Panc1 (cell line): ENCODE data around the gene SEC22A. TPM values are rescaled to one million over a fixed set of nuclear protein-coding genes. Genes with fewer than 3 reads are reported as not detected.

Experiments
- ATAC-seq: fragments of 200-7000 bp; cut with Tn5 transposase; 2 replicates; pipeline ENCODE4 v1.9.1; 2020; ENCODE audit warnings: mild to moderate bottlenecking, moderate library complexity
- BruUV-seq: library from RNA; stranded (reverse); fragments of 400-500 nt; replicated peaks from 2 replicates; lab custom pipeline; 2021; lab: Mats Ljungman, UMichigan
- CTCF ChIA-PET: fragments of 300-600 bp; sonication (Branson Sonifier 250); formaldehyde crosslinking; loops from one replicate; lab custom pipeline; 2022; ENCODE audit warnings: antibody characterized with exemption; lab: Charles Lee
- POLR2A ChIA-PET: fragments of 300-600 bp; sonication (Branson Sonifier 250); formaldehyde crosslinking; loops from one replicate; lab custom pipeline; 2022; ENCODE audit warnings: antibody characterized with exemption; lab: Charles Lee
- DNase-seq: peaks from one replicate; pipeline ENCODE4 v3.0.0-alpha.2; 2010; ENCODE audit warnings: low read depth, low spot score
- H3K27ac ChIP-seq: 2 replicates; pipeline ENCODE4 v1.5.1; 2011; ENCODE audit warnings: mild to moderate bottlenecking, low read length, inconsistent platforms
- H3K27me3 ChIP-seq: fragments of 200-500 bp; sonication (Bioruptor generic); 2 replicates; pipeline ENCODE4 v1.6.0; 2014; ENCODE audit warnings: low read length, inconsistent platforms; ENCODE audit not compliant: control insufficient read depth, insufficient read depth
- H3K36me3 ChIP-seq: fragments of 200-500 bp; sonication (Bioruptor generic); 2 replicates; pipeline ENCODE4 v1.5.1; 2014; ENCODE audit warnings: inconsistent platforms, mild to moderate bottlenecking, low read length, moderate library complexity; ENCODE audit not compliant: control insufficient read depth, insufficient read depth
- H3K4me1 ChIP-seq: 2 replicates; pipeline ENCODE4 v1.5.1; 2011; ENCODE audit warnings: inconsistent platforms, mild to moderate bottlenecking, low read length, moderate library complexity; ENCODE audit not compliant: control insufficient read depth, insufficient read depth
- H3K4me3 ChIP-seq, 2 experiments: 2 replicates each; pipeline ENCODE4 v1.5.1; 2011 to 2012; ENCODE audit warnings: low read depth in 2 of 2, low read length in 2 of 2, mild to moderate bottlenecking in 2 of 2, inconsistent platforms in 1 of 2, moderate library complexity in 1 of 2
- H3K9me3 ChIP-seq: fragments of 200-500 bp; sonication (Bioruptor generic); 2 replicates; pipeline ENCODE4 v1.5.1; 2014; ENCODE audit warnings: low read depth, mild to moderate bottlenecking, inconsistent platforms, low read length, moderate library complexity; ENCODE audit not compliant: control insufficient read depth, insufficient read depth
- CTCF ChIP-seq: fragments of 450-650 bp; IDR thresholded peaks from 2 replicates; pipeline ENCODE4 v1.5.1; 2017; ENCODE audit warnings: mild to moderate bottlenecking
- POLR2AphosphoS5 ChIP-seq: IDR thresholded peaks from 2 replicates; pipeline ENCODE4 v1.6.1; 2012; ENCODE audit warnings: mild to moderate bottlenecking, low read depth, low read length, moderate library complexity
- REST ChIP-seq, 2 experiments: IDR thresholded peaks; 2 replicates each; pipeline ENCODE4 v1.6.1; 2011 to 2012; ENCODE audit warnings: low read depth in 2 of 2, control low read depth in 1 of 2, low read length in 1 of 2, mild to moderate bottlenecking in 1 of 2, moderate library complexity in 1 of 2; ENCODE audit not compliant: insufficient read depth in 1 of 2
- SIN3A ChIP-seq: IDR thresholded peaks from 2 replicates; pipeline ENCODE4 v1.6.1; 2012; ENCODE audit warnings: low read depth, mild to moderate bottlenecking, low read length, moderate library complexity, borderline replicate concordance; ENCODE audit not compliant: insufficient read depth
- TCF7L2 ChIP-seq: IDR thresholded peaks from 2 replicates; pipeline ENCODE4 v1.6.1; 2011; ENCODE audit warnings: mild to moderate bottlenecking, low read depth, low read length, inconsistent platforms
- in situ Hi-C: cut with HindIII; loops from 2 replicates; pipeline ENCODE4 v1.10.0; 2016; ENCODE audit warnings: low sequenced_read_pairs, low pct_unique_long_range_greater_than_20kb
- intact Hi-C: fragments of 100-400 bp; cut with micrococcal nuclease; formaldehyde crosslinking; loops from one replicate; pipeline ENCODE4 v1.10.0; 2022; ENCODE audit not compliant: unreplicated experiment
- total RNA-seq: library from RNA; stranded (reverse); gene quantifications from one replicate; pipeline ENCODE4 v1.2.1, GENCODE V29; 2021; ENCODE audit not compliant: unreplicated experiment

The SEC22A gene
- total RNA-seq, 1 experiment from 2014 or later = 22.7 TPM

- ATAC-seq = no peak
- no peak for TF ChIP-seq POLR2AphosphoS5
- no peak for TF ChIP-seq SIN3A
- no peak for TF ChIP-seq REST (IDR thresholded peaks at IDR 0.05; ENCODE audit: insufficient read depth in 1 of 2, low read depth in 2 of 2, low read length in 1 of 2)
- TF ChIP-seq TCF7L2 = no peak
- TF ChIP-seq CTCF = no peak
- Histone ChIP-seq H3K4me1 (no peaks in the 10 kb centered on the region), H3K36me3 (no peaks in the 10 kb centered on the region), H3K27ac (no peak overlapping the region), H3K27me3 (no peaks in the 10 kb centered on the region; the same call in 1 of the 2 replicates), H3K4me3 (no peak overlapping the region), H3K9me3 (no peaks in the 10 kb centered on the region)
- no peak for DNase-seq
- CTCF ChIA-PET = no interaction called here
- no TSS peak for BruUV-seq
- POLR2A ChIA-PET = no interaction called here
- intact Hi-C loops (no loop called here), in situ Hi-C loops (no loop called here)
Observed at GRCh38 chr3:123188058-123188457, 13.7 kb upstream of the SEC22A start.

- DNase-seq = no peak
- Histone ChIP-seq H3K27ac (no peak overlapping the region), H3K36me3 (no peaks in the 10 kb centered on the region), H3K27me3 (no peaks in the 10 kb centered on the region; the same call in 1 of the 2 replicates), H3K4me1 (no peaks in the 10 kb centered on the region), H3K4me3 (no peak overlapping the region), H3K9me3 (no peaks in the 10 kb centered on the region)
- ChIA-PET CTCF (no interaction called here), POLR2A (no interaction called here)
- ATAC-seq = no peak
- TF ChIP-seq POLR2AphosphoS5 = no peak
- no peak for TF ChIP-seq CTCF
- no peak for TF ChIP-seq TCF7L2
- TF ChIP-seq SIN3A = no peak
- TF ChIP-seq REST (IDR thresholded peaks at IDR 0.05; ENCODE audit: insufficient read depth in 1 of 2, low read depth in 2 of 2, low read length in 1 of 2) = no peak
- in situ Hi-C loops = no loop called here
- intact Hi-C loops = no loop called here
- no TSS peak for BruUV-seq
Observed at GRCh38 chr3:123193448-123194101, 8.2 kb upstream of the SEC22A start.
